IMR-90 (cell line): ENCODE data around the gene SIRPD.

Experiments
- BHLHE40 ChIP-seq: fragments of 150-350 bp; IDR thresholded peaks from 2 replicates; pipeline ENCODE4 v1.6.1; 2016; ENCODE audit warnings: mild to moderate bottlenecking, low read depth, low read length
- CEBPB ChIP-seq: IDR thresholded peaks from 2 replicates; pipeline ENCODE4 v1.6.1; 2012; ENCODE audit warnings: low read depth, low read length, improper control_type of control experiment
- ELK1 ChIP-seq: fragments of 150-350 bp; IDR thresholded peaks from 2 replicates; pipeline ENCODE4 v1.6.1; 2016; ENCODE audit warnings: low read depth, mild to moderate bottlenecking, low read length, moderate library complexity, borderline replicate concordance
- MAFK ChIP-seq: IDR thresholded peaks from 2 replicates; pipeline ENCODE4 v1.6.1; 2012; ENCODE audit warnings: low read depth, low read length, improper control_type of control experiment
- MAZ ChIP-seq: IDR thresholded peaks from 2 replicates; pipeline ENCODE4 v1.6.1; 2012; ENCODE audit warnings: low read depth, mild to moderate bottlenecking, low read length, improper control_type of control experiment, moderate library complexity, borderline replicate concordance
- MXI1 ChIP-seq: IDR thresholded peaks from 2 replicates; pipeline ENCODE4 v1.6.1; 2012; ENCODE audit warnings: low read depth, mild to moderate bottlenecking, low read length, moderate library complexity, borderline replicate concordance
- POLR2A ChIP-seq: IDR thresholded peaks from 2 replicates; pipeline ENCODE4 v1.6.1; 2012; ENCODE audit warnings: mild to moderate bottlenecking, low read depth, low read length
- RAD21 ChIP-seq: IDR thresholded peaks from 2 replicates; pipeline ENCODE4 v1.6.1; 2012; ENCODE audit warnings: low read length, improper control_type of control experiment
- SMC3 ChIP-seq: fragments of 150-350 bp; IDR thresholded peaks from 2 replicates; pipeline ENCODE4 v1.6.1; 2016; ENCODE audit warnings: low read depth, mild to moderate bottlenecking, antibody characterized with exemption, low read length, moderate library complexity
- USF2 ChIP-seq: fragments of 150-350 bp; IDR thresholded peaks from 2 replicates; pipeline ENCODE4 v1.6.1; 2017; ENCODE audit warnings: mild to moderate bottlenecking, antibody characterized with exemption, low read length, low read depth
- TF ChIP-seq, protein P1 (sequence below): conservative IDR thresholded peaks from 2 replicates; pipeline ENCODE4 v1.5.1; 2012; ENCODE audit warnings: mild to moderate bottlenecking, low read depth, low read length, improper control_type of control experiment

GRCh38 chr20:1527923-1528322, 29.6 kb downstream of the SIRPD start:
- TF ChIP-seq, protein P1, sequence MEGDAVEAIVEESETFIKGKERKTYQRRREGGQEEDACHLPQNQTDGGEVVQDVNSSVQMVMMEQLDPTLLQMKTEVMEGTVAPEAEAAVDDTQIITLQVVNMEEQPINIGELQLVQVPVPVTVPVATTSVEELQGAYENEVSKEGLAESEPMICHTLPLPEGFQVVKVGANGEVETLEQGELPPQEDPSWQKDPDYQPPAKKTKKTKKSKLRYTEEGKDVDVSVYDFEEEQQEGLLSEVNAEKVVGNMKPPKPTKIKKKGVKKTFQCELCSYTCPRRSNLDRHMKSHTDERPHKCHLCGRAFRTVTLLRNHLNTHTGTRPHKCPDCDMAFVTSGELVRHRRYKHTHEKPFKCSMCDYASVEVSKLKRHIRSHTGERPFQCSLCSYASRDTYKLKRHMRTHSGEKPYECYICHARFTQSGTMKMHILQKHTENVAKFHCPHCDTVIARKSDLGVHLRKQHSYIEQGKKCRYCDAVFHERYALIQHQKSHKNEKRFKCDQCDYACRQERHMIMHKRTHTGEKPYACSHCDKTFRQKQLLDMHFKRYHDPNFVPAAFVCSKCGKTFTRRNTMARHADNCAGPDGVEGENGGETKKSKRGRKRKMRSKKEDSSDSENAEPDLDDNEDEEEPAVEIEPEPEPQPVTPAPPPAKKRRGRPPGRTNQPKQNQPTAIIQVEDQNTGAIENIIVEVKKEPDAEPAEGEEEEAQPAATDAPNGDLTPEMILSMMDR = no peak
- TF ChIP-seq POLR2A (no peak), SMC3 (no peak), CEBPB (no peak), BHLHE40 (no peak), USF2 (no peak), MAZ (no peak), MAFK (no peak), ELK1 (no peak), RAD21 (no peak), MXI1 (no peak)
